ENCODE data around the gene EFHC1. TPM values are rescaled to one million over a fixed set of nuclear protein-coding genes. Genes with fewer than 3 reads are reported as not detected.

The EFHC1 gene
- total RNA-seq, 1 donor from 2014 or later = 4.0 TPM

- no peak for DNase-seq (ENCODE audit: low read depth in 2 of 2)
Observed at GRCh38 chr6:52516269-52516668, 96.1 kb downstream of the EFHC1 start.

GRCh38 chr6:52516943-52517342 is 96.8 kb downstream of the EFHC1 start:
- no peak for DNase-seq (ENCODE audit: low read depth in 2 of 2)

GRCh38 chr6:52517502-52518278 is 97.5 kb downstream of the EFHC1 start:
- peak; percentile 95 to 96 for DNase-seq (ENCODE audit: low read depth in 2 of 2)

GRCh38 chr6:52518279-52518945 is 98.3 kb downstream of the EFHC1 start:
- peak in 1 of 2 donors; percentile 33 for DNase-seq (ENCODE audit: low read depth in 2 of 2)

- DNase-seq (ENCODE audit: low read depth in 2 of 2) = peak in 1 of 2 donors; percentile 66
Observed at GRCh38 chr6:52519618-52520017, 99.5 kb downstream of the EFHC1 start.

GRCh38 chr6:52522151-52522626 is 102.0 kb downstream of the EFHC1 start:
- DNase-seq (ENCODE audit: low read depth in 2 of 2) = peak; percentile 63 to 96

GRCh38 chr6:52522655-52523054 is 102.5 kb downstream of the EFHC1 start:
- DNase-seq (ENCODE audit: low read depth in 2 of 2) = peak; percentile 86 to 90

GRCh38 chr6:52523378-52524142 is 103.4 kb downstream of the EFHC1 start:
- no peak for DNase-seq (ENCODE audit: low read depth in 2 of 2)

GRCh38 chr6:52524918-52525317 is 104.8 kb downstream of the EFHC1 start:
- no peak for DNase-seq (ENCODE audit: low read depth in 2 of 2)

- no peak for DNase-seq (ENCODE audit: low read depth in 2 of 2)
Observed at GRCh38 chr6:52526634-52527033, 106.5 kb downstream of the EFHC1 start.

- no peak for DNase-seq (ENCODE audit: low read depth in 2 of 2)
Observed at GRCh38 chr6:52527436-52527835, 107.3 kb downstream of the EFHC1 start.

- no peak for DNase-seq (ENCODE audit: low read depth in 2 of 2)
Observed at GRCh38 chr6:52529311-52529710, 109.2 kb downstream of the EFHC1 start.

- DNase-seq (ENCODE audit: low read depth in 2 of 2) = no peak
Observed at GRCh38 chr6:52530351-52530750, 110.2 kb downstream of the EFHC1 start.

GRCh38 chr6:52531396-52531795 is 111.3 kb downstream of the EFHC1 start:
- DNase-seq (ENCODE audit: low read depth in 2 of 2) = no peak

GRCh38 chr6:52531834-52532233 is 111.7 kb downstream of the EFHC1 start:
- no peak for DNase-seq (ENCODE audit: low read depth in 2 of 2)

- no peak for DNase-seq (ENCODE audit: low read depth in 2 of 2)
Observed at GRCh38 chr6:52532457-52532856, 112.3 kb downstream of the EFHC1 start.

- DNase-seq (ENCODE audit: low read depth in 2 of 2) = no peak
Observed at GRCh38 chr6:52533491-52533890, 113.3 kb downstream of the EFHC1 start.

- no peak for DNase-seq (ENCODE audit: low read depth in 2 of 2)
Observed at GRCh38 chr6:52534363-52534762, 114.2 kb downstream of the EFHC1 start.

- DNase-seq (ENCODE audit: low read depth in 2 of 2) = peak in 1 of 2 donors; percentile 84
Observed at GRCh38 chr6:52534966-52535390, 114.8 kb downstream of the EFHC1 start.

GRCh38 chr6:52535711-52536423 is 115.7 kb downstream of the EFHC1 start:
- no peak for DNase-seq (ENCODE audit: low read depth in 2 of 2)

GRCh38 chr6:52536424-52536916 is 116.3 kb downstream of the EFHC1 start:
- DNase-seq (ENCODE audit: low read depth in 2 of 2) = no peak

Measured in lung microvascular endothelial cell (primary cell).